ENCODE results near the gene ATOH8.
A peak's percentile ranks its signal among the peaks of the same experiment; 100 is the strongest.

Gene ATOH8

DNA sequence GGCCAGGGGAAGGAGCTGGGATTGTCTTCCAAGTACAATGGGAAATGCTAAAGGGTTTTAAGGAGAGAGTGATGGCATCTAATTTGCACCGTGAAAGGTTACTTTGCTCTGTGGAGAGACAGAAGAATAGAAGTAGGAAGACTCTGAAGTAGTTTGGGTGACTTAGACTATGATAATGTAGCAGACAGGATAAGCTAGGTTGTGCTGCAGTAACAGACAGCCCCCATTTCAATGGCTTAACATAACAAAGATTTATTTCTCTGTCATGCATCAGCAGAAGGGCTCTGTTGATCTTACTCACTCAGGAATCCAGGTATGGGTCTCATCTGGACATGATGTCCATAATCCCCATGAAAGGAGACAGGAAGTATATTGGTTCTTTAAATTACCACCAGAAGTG, 33.3 kb upstream of the ATOH8 start:
- no peak overlapping the region for H3K4me3 ChIP-seq (ENCODE audit: low read depth, low read length)
- H3K9me3 ChIP-seq (ENCODE audit: severe bottlenecking) = peaks cover 3% of the 10 kb centered on the region
- no peaks in the 10 kb centered on the region for H3K36me3 ChIP-seq
- TF ChIP-seq, protein P1, sequence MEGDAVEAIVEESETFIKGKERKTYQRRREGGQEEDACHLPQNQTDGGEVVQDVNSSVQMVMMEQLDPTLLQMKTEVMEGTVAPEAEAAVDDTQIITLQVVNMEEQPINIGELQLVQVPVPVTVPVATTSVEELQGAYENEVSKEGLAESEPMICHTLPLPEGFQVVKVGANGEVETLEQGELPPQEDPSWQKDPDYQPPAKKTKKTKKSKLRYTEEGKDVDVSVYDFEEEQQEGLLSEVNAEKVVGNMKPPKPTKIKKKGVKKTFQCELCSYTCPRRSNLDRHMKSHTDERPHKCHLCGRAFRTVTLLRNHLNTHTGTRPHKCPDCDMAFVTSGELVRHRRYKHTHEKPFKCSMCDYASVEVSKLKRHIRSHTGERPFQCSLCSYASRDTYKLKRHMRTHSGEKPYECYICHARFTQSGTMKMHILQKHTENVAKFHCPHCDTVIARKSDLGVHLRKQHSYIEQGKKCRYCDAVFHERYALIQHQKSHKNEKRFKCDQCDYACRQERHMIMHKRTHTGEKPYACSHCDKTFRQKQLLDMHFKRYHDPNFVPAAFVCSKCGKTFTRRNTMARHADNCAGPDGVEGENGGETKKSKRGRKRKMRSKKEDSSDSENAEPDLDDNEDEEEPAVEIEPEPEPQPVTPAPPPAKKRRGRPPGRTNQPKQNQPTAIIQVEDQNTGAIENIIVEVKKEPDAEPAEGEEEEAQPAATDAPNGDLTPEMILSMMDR (IDR thresholded peaks at IDR 0.05; ENCODE audit: low read depth, low read length) = no peak
- no peak for DNase-seq
- no peaks in the 10 kb centered on the region for H3K27me3 ChIP-seq (ENCODE audit: insufficient read depth, low read depth, severe bottlenecking)
- no peak overlapping the region for H3K27ac ChIP-seq

DNA sequence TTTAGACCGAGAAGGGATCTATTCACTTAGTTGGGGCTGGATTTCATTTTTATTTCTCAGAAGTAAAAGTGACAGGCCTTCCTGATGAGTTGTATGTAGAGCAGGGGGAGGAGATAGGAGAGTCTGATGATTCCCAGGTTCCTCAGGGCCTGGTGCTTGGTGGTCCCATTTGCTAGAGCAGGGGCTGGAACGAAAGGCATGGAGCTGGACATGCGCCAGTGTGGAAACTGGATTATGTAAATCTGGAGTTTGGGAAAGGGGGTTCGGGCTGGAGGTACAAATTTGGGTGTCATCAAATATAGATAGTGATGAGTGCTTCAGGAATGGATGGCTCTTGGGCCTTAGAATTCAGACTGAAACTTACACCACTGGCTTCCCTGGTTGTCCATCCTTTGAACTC, 32.1 kb upstream of the ATOH8 start:
- no peak overlapping the region for H3K4me3 ChIP-seq (ENCODE audit: low read depth, low read length)
- H3K9me3 ChIP-seq (ENCODE audit: severe bottlenecking) = peaks cover 3% of the 10 kb centered on the region
- no peak for DNase-seq
- H3K27ac ChIP-seq = no peak overlapping the region
- H3K36me3 ChIP-seq = no peaks in the 10 kb centered on the region
- TF ChIP-seq, protein P1 (IDR thresholded peaks at IDR 0.05; ENCODE audit: low read depth, low read length) = no peak
- no peaks in the 10 kb centered on the region for H3K27me3 ChIP-seq (ENCODE audit: insufficient read depth, low read depth, severe bottlenecking)

DNA sequence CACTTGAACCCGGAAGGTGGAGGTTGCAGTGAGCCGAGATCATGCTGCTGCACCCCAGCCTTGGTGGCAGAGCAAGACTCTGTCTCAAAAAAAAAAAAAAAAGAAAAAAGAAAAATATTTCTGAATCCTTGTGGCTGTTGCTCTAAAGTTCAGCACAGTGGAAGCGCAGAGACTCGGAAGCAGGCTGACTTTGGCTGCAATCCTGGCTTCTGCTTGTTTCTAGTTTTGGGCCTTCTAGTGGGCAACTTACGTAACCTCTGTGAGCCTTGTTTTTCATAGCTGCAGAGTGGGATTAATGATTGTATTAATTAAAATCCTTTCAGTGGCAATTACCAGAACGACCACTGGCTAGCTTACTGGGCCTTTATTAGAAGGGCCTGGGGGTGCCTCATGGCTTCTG, 31.3 kb upstream of the ATOH8 start:
- no peaks in the 10 kb centered on the region for H3K27me3 ChIP-seq (ENCODE audit: insufficient read depth, low read depth, severe bottlenecking)
- no peaks in the 10 kb centered on the region for H3K36me3 ChIP-seq
- H3K27ac ChIP-seq = no peak overlapping the region
- peaks cover 3% of the 10 kb centered on the region for H3K9me3 ChIP-seq (ENCODE audit: severe bottlenecking)
- TF ChIP-seq, protein P1 (IDR thresholded peaks at IDR 0.05; ENCODE audit: low read depth, low read length) = no peak
- DNase-seq = no peak
- H3K4me3 ChIP-seq (ENCODE audit: low read depth, low read length) = no peak overlapping the region

DNA sequence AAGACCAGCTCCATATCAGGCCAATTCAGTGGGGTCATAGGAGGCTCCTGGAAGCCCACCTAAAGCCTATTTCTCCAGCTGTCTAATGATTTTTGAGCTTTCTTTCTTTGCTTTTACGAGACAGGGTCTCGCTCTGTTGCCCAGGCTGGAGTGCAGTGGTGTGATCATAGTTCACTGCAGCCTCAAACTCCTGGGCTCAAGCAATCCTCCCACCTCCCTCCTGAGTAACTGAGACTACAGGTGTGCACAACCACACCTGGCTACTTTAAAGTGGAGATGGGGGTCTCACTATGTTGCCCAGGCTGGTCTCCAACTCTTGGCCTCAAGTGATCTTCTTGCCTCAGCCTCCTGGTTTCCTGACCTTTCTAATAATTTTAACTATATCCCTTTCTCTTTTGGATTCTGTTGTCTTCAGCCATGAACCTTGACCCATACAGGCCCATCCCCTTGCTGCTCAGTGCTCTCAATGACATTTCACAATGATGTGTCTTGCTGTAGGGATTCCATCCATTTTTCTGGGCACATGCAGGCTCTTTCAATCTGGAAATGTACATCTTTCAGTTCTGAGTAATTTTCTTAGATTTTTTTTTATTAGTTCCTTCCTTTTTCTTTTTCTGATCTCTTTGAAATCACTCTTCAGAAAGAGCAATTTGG, 30.0 kb upstream of the ATOH8 start:
- peaks cover 3% of the 10 kb centered on the region for H3K9me3 ChIP-seq (ENCODE audit: severe bottlenecking)
- H3K4me3 ChIP-seq (ENCODE audit: low read depth, low read length) = no peak overlapping the region
- no peak for DNase-seq
- H3K36me3 ChIP-seq = no peaks in the 10 kb centered on the region
- TF ChIP-seq, protein P1 (IDR thresholded peaks at IDR 0.05; ENCODE audit: low read depth, low read length) = no peak
- H3K27me3 ChIP-seq (ENCODE audit: insufficient read depth, low read depth, severe bottlenecking) = no peaks in the 10 kb centered on the region
- peak overlapping the region; percentile 36 for H3K27ac ChIP-seq

DNA sequence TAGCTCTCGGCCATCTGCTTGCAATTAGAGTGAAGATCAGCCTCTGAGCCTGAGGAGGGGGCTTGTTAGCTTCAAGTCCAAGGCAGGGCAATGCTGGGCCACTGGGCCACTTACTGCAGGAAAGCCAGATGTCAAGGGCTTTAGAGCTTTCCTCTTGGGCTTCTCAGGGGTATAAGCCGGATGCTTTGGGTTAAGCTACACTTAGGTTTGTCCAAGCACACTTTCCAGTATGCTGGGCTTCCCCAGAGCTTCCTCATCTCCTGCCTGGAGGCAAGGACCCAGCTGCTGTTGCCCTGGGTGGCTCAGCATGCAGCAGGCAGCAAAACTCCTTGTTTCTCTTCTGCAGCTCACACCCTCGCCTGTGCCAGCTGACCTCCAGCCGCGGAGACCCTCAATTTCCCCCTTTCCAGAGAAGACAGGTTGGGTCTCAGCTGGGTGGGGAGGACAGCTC, 29.0 kb upstream of the ATOH8 start:
- TF ChIP-seq, protein P1 (IDR thresholded peaks at IDR 0.05; ENCODE audit: low read depth, low read length) = 0 out of 2 replicates have a peak, but pooled peaks have one; percentile 17
- no peaks in the 10 kb centered on the region for H3K27me3 ChIP-seq (ENCODE audit: insufficient read depth, low read depth, severe bottlenecking)
- no peak overlapping the region for H3K4me3 ChIP-seq (ENCODE audit: low read depth, low read length)
- DNase-seq = peak; percentile 96
- peak overlapping the region; percentile 43; the same call in 1 of the 2 replicates for H3K27ac ChIP-seq
- H3K36me3 ChIP-seq = no peaks in the 10 kb centered on the region
- peaks cover 3% of the 10 kb centered on the region for H3K9me3 ChIP-seq (ENCODE audit: severe bottlenecking)

DNA sequence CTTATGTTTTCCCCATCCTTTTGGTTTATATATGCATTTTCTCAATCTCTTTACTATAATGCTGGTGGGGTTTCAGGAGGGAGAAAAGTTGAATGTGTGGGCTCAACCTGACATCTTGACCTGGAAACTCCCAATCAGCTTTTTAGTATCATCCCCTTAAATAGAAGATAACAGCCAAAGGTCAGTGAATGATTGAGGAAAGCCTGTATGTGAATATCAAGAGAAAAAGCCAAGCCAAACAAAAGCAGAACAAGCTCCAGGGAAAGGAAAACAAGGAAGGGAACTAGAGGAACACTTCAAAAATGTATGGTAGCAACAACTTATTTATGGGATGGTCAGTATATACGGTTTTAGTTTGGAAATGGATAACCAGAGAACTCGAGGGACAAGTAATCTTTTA, 28.3 kb upstream of the ATOH8 start:
- DNase-seq = no peak
- no peak overlapping the region for H3K27ac ChIP-seq
- TF ChIP-seq, protein P1 (IDR thresholded peaks at IDR 0.05; ENCODE audit: low read depth, low read length) = no peak
- no peak overlapping the region for H3K4me3 ChIP-seq (ENCODE audit: low read depth, low read length)
- no peaks in the 10 kb centered on the region for H3K27me3 ChIP-seq (ENCODE audit: insufficient read depth, low read depth, severe bottlenecking)
- H3K36me3 ChIP-seq = no peaks in the 10 kb centered on the region
- peaks cover 3% of the 10 kb centered on the region for H3K9me3 ChIP-seq (ENCODE audit: severe bottlenecking)

Data from WERI-Rb-1 (cell line).